Activated T-cell treated with anti-CD3 and anti-CD28 coated beads, Interleukin-2, amount 50 U/mL, for 72 hours (primary cell): ENCODE results near the gene ABRAXAS1. TPM values are rescaled to one million over a fixed set of nuclear protein-coding genes. Genes with fewer than 3 reads are reported as not detected.

Experiments used
- ATAC-seq, 2 donors: fragments of 150-1000 bp; cut with Tn5 transposase; replicated peaks in 1 of 2; 2 replicates each; pipeline ENCODE4 v1.10.0; 2021; ENCODE audit warnings: moderate library complexity in 2 of 2, mild to moderate bottlenecking in 1 of 2
- DNase-seq, 2 donors: peaks; one replicate each; pipeline ENCODE4 v3.0.0; 2021 to 2022; ENCODE audit warnings: mixed read lengths in 1 of 2
- H3K27ac Mint-ChIP-seq: one replicate; pipeline ENCODE4 v1.8.0; 2022; ENCODE audit warnings: mild to moderate bottlenecking, moderate library complexity, mixed read lengths
- H3K27me3 Mint-ChIP-seq: one replicate; pipeline ENCODE4 v1.8.0; 2022; ENCODE audit warnings: low read depth, mixed read lengths
- H3K36me3 Mint-ChIP-seq, 2 donors: one replicate each; pipeline ENCODE4 v1.8.0; 2022; ENCODE audit warnings: mixed read lengths in 2 of 2, mild to moderate bottlenecking in 1 of 2; ENCODE audit not compliant: insufficient read depth in 2 of 2
- H3K4me1 Mint-ChIP-seq: one replicate; pipeline ENCODE4 v1.8.0; 2022; ENCODE audit warnings: low read depth, mixed read lengths
- H3K4me3 Mint-ChIP-seq, 2 donors: one replicate each; pipeline ENCODE4 v1.8.0; 2022; ENCODE audit warnings: mild to moderate bottlenecking in 2 of 2, mixed read lengths in 2 of 2, moderate library complexity in 2 of 2
- H3K9me3 Mint-ChIP-seq, 2 donors: one replicate each; pipeline ENCODE4 v1.8.0; 2022; ENCODE audit warnings: mixed read lengths in 2 of 2
- total RNA-seq, 2 donors: library from RNA; stranded (reverse); gene quantifications; one replicate each; pipeline ENCODE4 v1.2.3, GENCODE V29; 2022

ABRAXAS1 gene
- total RNA-seq, 2 donors from 2014 or later, result 16.7 to 21.7 TPM

DNA sequence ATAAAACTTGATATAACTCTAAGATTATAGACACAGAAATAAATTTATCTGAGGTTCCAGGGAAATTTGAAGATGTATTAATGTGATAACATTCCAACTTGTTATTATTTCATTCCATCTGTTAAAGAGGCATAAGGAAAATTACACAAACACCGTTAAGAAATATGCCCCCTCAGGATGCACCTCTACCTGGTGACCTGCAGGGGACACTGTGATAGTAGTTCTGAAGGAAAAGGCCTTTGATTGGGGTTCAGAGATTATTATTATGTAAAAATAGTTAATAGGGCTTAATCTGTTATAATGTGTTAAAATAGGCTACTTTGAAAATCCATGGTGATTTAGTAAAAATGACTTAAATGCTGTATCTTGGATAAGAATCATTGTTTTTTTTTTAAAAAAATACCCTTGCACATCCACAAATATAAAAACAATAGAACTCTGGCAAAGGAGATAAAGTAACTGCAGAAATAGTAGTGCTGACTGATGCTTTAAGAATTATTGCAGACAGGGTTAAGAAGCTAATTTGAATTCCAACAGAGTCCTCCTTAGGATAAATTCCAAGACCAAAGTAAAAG is 6.1 kb upstream of the ABRAXAS1 start:
- Mint-ChIP-seq H3K4me3 (no peak overlapping the region), H3K4me1 (peaks cover 8% of the 10 kb centered on the region), H3K27me3 (no peaks in the 10 kb centered on the region), H3K9me3 (no peaks in the 10 kb centered on the region), H3K27ac (no peak overlapping the region), H3K36me3 (no peaks in the 10 kb centered on the region)
- DNase-seq, result no peak
- ATAC-seq, result peak in 1 of 2 donors; percentile 41

DNA sequence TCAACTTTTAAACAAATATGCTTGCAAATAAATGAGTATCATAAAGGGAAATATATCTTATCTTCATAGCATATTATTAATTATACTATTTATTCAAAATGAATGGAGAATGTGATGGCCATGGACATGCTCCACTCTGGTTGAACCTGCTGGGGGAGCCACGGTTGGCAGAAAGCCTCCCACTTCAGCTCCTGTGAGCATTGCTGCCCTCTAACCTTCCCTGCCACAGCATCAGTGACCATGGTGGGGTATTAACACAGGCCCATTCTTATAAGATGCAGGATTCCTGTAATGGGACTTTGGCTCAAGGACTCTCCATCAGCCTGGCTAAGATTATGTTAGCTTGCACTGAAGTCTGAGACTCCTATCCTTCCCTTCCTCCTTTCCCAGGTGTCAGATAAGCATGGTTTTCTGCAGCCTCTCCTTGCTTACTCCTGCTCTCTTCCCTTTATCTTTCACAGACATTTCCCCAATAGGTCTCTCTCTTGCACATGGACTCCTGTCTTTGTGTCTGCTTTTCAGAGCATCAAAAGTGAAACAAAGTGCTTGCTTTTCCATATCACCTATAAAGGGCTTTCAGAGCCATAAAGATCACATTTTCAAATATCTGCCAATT is 4.9 kb upstream of the ABRAXAS1 start:
- ATAC-seq, result no peak
- Mint-ChIP-seq H3K4me1 (peaks cover 8% of the 10 kb centered on the region), H3K9me3 (no peaks in the 10 kb centered on the region), H3K27ac (no peak overlapping the region), H3K4me3 (no peak overlapping the region), H3K27me3 (no peaks in the 10 kb centered on the region), H3K36me3 (no peaks in the 10 kb centered on the region)
- DNase-seq, result no peak

- H3K4me1 Mint-ChIP-seq, result peaks cover 23% of the 10 kb centered on the region
- no peak for ATAC-seq
- no peak overlapping the region for H3K4me3 Mint-ChIP-seq
- H3K27me3 Mint-ChIP-seq, result no peaks in the 10 kb centered on the region
- DNase-seq, result no peak
- H3K27ac Mint-ChIP-seq, result no peak overlapping the region
- H3K9me3 Mint-ChIP-seq, result no peaks in the 10 kb centered on the region
- H3K36me3 Mint-ChIP-seq, result no peaks in the 10 kb centered on the region
These were observed 1.7 kb upstream of the ABRAXAS1 start for GRCh38 chr4:83486457-83487129.

- Mint-ChIP-seq H3K36me3 (peaks cover 0 to 4% of the 10 kb centered on the region in 2 donors), H3K9me3 (no peaks in the 10 kb centered on the region), H3K27ac (no peak overlapping the region), H3K4me1 (no peaks in the 10 kb centered on the region), H3K4me3 (no peak overlapping the region), H3K27me3 (no peaks in the 10 kb centered on the region)
- DNase-seq, result no peak
- ATAC-seq, result no peak
These were observed 10.9 kb downstream of the ABRAXAS1 start for GRCh38 chr4:83473966-83474365.

DNA sequence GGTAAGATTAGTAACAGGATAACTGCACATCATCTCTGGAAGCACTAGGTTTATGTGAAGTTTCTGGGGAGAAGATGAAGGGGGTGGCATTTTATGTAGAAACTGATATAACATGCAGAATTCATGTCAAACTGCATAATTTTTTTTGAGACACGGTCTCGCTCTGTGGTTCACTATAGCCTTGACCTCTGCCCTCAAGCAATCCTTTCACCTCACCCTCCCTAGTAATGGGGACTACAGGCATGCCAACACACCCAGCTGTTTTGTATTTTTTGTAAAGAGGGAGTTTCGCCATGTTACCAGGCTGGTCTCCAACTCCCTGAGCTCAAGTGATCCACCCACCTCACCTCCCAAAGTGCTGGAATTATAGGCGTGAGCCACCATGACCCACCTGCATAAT is 11.5 kb downstream of the ABRAXAS1 start:
- peaks cover 0 to 4% of the 10 kb centered on the region in 2 donors for H3K36me3 Mint-ChIP-seq
- H3K27ac Mint-ChIP-seq, result no peak overlapping the region
- H3K4me1 Mint-ChIP-seq, result no peaks in the 10 kb centered on the region

DNA sequence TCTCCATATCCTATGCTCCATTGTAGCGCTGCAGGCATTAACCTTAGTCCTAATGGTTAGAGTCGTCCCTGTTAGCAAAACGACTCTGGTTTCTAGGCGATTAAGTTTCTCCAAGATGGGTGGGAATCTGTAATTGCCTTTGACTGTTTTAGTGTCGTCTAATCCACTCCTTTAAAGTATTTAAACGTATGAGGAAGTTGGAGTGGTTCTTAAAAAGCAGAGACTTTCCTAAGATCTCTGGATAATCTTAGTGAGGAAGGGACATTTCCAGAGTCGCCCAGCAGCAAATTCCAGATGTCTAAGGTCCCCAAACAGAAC is 28.8 kb downstream of the ABRAXAS1 start:
- DNase-seq (no peak), ATAC-seq (no peak)
- Mint-ChIP-seq H3K4me3 (peak overlapping the region; percentile 94 to 99), H3K4me1 (peaks cover 47% of the 10 kb centered on the region), H3K9me3 (no peaks in the 10 kb centered on the region), H3K36me3 (peaks cover 8 to 21% of the 10 kb centered on the region in 2 donors), H3K27ac (peak overlapping the region; percentile 100), H3K27me3 (no peaks in the 10 kb centered on the region)

More for the DNA sequence above, 11.5 kb downstream of the ABRAXAS1 start:
- Mint-ChIP-seq H3K9me3 (no peaks in the 10 kb centered on the region), H3K4me3 (no peak overlapping the region), H3K27me3 (no peaks in the 10 kb centered on the region)
- ATAC-seq, result no peak
- DNase-seq, result no peak

GRCh38 chr4:83455281-83456183 is 29.4 kb downstream of the ABRAXAS1 start, which contains the start of the genes HELQ and MRPS18C:
HELQ (minus strand) TSS chr4:83455823; CDS start chr4:83455693, 130 bp downstream.
MRPS18C (plus strand) TSS chr4:83456058; CDS start chr4:83456078, 20 bp downstream.
- Mint-ChIP-seq H3K9me3 (no peaks in the 10 kb centered on the region), H3K4me1 (peaks cover 47% of the 10 kb centered on the region), H3K27me3 (no peaks in the 10 kb centered on the region), H3K36me3 (peaks cover 8 to 20% of the 10 kb centered on the region in 2 donors), H3K27ac (peak within 1 kb of the TSS; percentile 100), H3K4me3 (peak within 1 kb of the TSS; percentile 94 to 99)
- DNase-seq (peak; percentile 95 to 96), ATAC-seq (peak; percentile 93 to 94)

- peaks cover 47% of the 10 kb centered on the region for H3K4me1 Mint-ChIP-seq
- DNase-seq (no peak), ATAC-seq (no peak)
- no peaks in the 10 kb centered on the region for H3K9me3 Mint-ChIP-seq
- no peaks in the 10 kb centered on the region for H3K27me3 Mint-ChIP-seq
- peak overlapping the region; percentile 100 for H3K27ac Mint-ChIP-seq
- H3K36me3 Mint-ChIP-seq, result peaks cover 8 to 19% of the 10 kb centered on the region in 2 donors
- H3K4me3 Mint-ChIP-seq, result peak overlapping the region; percentile 94 to 99
These were observed 30.2 kb downstream of the ABRAXAS1 start for GRCh38 chr4:83454686-83455085.

DNA sequence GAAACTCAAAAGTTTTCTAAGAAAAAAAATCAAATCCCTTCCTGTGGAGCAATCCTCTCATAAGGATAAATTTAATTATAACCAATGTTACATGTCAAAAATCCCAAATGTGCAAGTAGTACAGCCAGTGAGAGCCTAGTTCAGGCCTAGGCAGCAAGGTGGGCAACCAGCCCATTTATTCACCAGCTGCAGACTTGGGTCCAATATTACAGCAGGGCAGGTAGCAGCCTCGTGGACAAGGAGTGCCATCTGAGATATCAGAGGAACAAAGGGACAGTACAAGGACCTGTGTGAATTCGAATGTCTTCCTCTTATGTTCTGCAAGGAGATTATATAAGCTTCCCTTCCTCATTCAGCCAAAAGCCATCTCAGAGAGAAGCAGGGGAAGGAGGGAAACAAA is 35.9 kb downstream of the ABRAXAS1 start:
- no peaks in the 10 kb centered on the region for H3K27me3 Mint-ChIP-seq
- H3K9me3 Mint-ChIP-seq, result no peaks in the 10 kb centered on the region
- ATAC-seq (no peak), DNase-seq (no peak)
- no peak overlapping the region for H3K4me3 Mint-ChIP-seq
- H3K36me3 Mint-ChIP-seq, result peaks cover 3 to 9% of the 10 kb centered on the region in 2 donors
- H3K4me1 Mint-ChIP-seq, result peaks cover 14% of the 10 kb centered on the region
- peak overlapping the region; percentile 7 for H3K27ac Mint-ChIP-seq

- H3K27ac Mint-ChIP-seq, result no peak overlapping the region
- no peak overlapping the region for H3K4me3 Mint-ChIP-seq
- H3K9me3 Mint-ChIP-seq, result no peaks in the 10 kb centered on the region
- H3K36me3 Mint-ChIP-seq, result peaks cover 3 to 7% of the 10 kb centered on the region in 2 donors
- ATAC-seq (no peak), DNase-seq (no peak)
- no peaks in the 10 kb centered on the region for H3K4me1 Mint-ChIP-seq
- H3K27me3 Mint-ChIP-seq, result no peaks in the 10 kb centered on the region
These were observed 44.0 kb downstream of the ABRAXAS1 start for GRCh38 chr4:83440899-83441298.

GRCh38 chr4:83440148-83440814 is 44.6 kb downstream of the ABRAXAS1 start:
- no peak overlapping the region for H3K4me3 Mint-ChIP-seq
- no peak overlapping the region for H3K27ac Mint-ChIP-seq
- no peaks in the 10 kb centered on the region for H3K27me3 Mint-ChIP-seq
- no peaks in the 10 kb centered on the region for H3K9me3 Mint-ChIP-seq
- ATAC-seq (no peak), DNase-seq (no peak)
- H3K36me3 Mint-ChIP-seq, result peaks cover 3 to 7% of the 10 kb centered on the region in 2 donors
- no peaks in the 10 kb centered on the region for H3K4me1 Mint-ChIP-seq

DNA sequence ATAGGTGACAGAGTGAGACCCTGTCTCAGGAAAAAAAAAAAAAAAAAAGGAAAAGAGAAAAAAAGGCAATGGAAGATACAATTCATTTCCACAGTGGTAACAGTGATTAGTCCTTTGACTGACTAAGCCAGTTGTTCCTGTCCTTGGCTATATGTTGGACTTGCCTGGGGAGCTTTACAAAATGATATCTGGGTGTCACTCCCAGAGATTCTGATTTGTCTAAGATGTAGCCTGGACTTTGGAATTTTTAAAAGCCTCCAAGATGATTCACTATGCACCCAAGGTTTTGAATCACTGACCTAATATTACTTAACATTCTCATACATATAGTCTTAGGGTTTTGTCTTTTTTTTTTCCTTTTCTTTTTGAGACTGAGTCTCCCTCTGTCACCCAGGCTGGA is 46.2 kb downstream of the ABRAXAS1 start:
- Mint-ChIP-seq H3K27ac (no peak overlapping the region), H3K9me3 (no peaks in the 10 kb centered on the region), H3K4me3 (no peak overlapping the region), H3K36me3 (peaks cover 1 to 7% of the 10 kb centered on the region in 2 donors), H3K27me3 (no peaks in the 10 kb centered on the region), H3K4me1 (no peaks in the 10 kb centered on the region)
- ATAC-seq (no peak), DNase-seq (no peak)
